Measurements from ENCODE around the gene SPAG6. TPM values are rescaled to one million over a fixed set of nuclear protein-coding genes. Genes with fewer than 3 reads are reported as not detected.

SPAG6 gene
- total and polyA plus RNA-seq, 2 of the 8 experiments (the other 6 are each of a cell fraction or from before 2014, with no cell fraction given), result 0.14 TPM; not detected in 1

DNA sequence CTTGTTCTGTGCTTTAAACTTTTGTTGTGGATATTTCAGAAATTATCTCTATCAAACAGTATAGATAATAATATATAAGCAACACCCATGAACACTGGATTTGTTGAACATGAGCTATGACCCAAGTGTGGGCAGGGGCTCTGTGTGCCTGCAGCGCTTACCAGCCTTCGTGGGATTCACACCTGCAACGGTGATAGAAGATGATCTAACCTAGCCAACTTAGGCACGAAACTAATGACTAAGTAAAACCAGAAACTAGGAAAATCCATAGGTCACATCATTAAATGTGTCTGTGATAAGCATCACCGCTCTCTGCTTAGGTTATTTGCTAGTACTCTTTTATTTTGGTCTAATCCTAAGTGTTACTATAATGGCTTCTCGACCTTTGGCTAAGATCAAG lies 18.0 kb downstream of the SPAG6 start:
- Histone ChIP-seq H3K18ac (ENCODE audit: extremely low read depth, low read length) (no peak overlapping the region), H2AFZ (ENCODE audit: low read length) (no peak overlapping the region), H4K5ac (ENCODE audit: insufficient read length, low read depth, low read length) (no peak overlapping the region), H2BK15ac (ENCODE audit: low read length) (no peak overlapping the region), H2BK12ac (ENCODE audit: low read depth, low read length) (no peak overlapping the region), H3K4ac (replicated peaks; ENCODE audit: insufficient read length, low read depth, low read length) (no peak overlapping the region), H3K79me2 (ENCODE audit: control insufficient read depth in 1 of 2, insufficient read depth in 2 of 2, low read length in 2 of 2) (no peaks in the 10 kb centered on the region), H3K23ac (ENCODE audit: insufficient read length) (no peak overlapping the region), H3K36me3 (ENCODE audit: control insufficient read depth in 2 of 4, insufficient read depth in 4 of 4, low read length in 3 of 4) (no peaks in the 10 kb centered on the region), H3K9me3 (ENCODE audit: insufficient read depth in 2 of 2, low read depth in 1 of 2, low read length in 1 of 2) (no peaks in the 10 kb centered on the region), H3K56ac (replicated peaks; ENCODE audit: insufficient read length, low read depth, low read length) (no peak overlapping the region), H3K14ac (ENCODE audit: insufficient read length) (no peak overlapping the region), H3K4me3 (ENCODE audit: extremely low read depth in 1 of 4, insufficient read depth in 2 of 4, low read depth in 3 of 4, low read length in 4 of 4) (no peak overlapping the region), H3K27ac (ENCODE audit: low read depth, low read length) (no peak overlapping the region), H3K79me1 (ENCODE audit: low read depth, low read length) (no peaks in the 10 kb centered on the region), H2AK5ac (ENCODE audit: low read depth, low read length) (no peak overlapping the region), H2BK5ac (ENCODE audit: low read depth, low read length) (no peak overlapping the region), H3K9ac (replicated peaks in 1 of 4; ENCODE audit: extremely low read depth in 1 of 4, low read depth in 3 of 4, low read length in 3 of 4) (no peak overlapping the region), H4K20me1 (replicated peaks in 1 of 2; ENCODE audit: control insufficient read depth in 1 of 2, insufficient read depth in 2 of 2, low read length in 2 of 2) (no peaks in the 10 kb centered on the region), H3K27me3 (replicated peaks in 1 of 4; ENCODE audit: control insufficient read depth in 3 of 4, extremely low read depth in 1 of 4, insufficient read depth in 3 of 4, low read length in 3 of 4) (no peaks in the 10 kb centered on the region), H4K91ac (replicated peaks; ENCODE audit: insufficient read length, low read length) (no peak overlapping the region), H3K23me2 (ENCODE audit: low read depth, low read length) (no peaks in the 10 kb centered on the region), H3K4me1 (replicated peaks in 1 of 4; ENCODE audit: control insufficient read depth in 3 of 4, insufficient read depth in 4 of 4, low read length in 3 of 4) (no peaks in the 10 kb centered on the region), H4K8ac (ENCODE audit: extremely low read depth, insufficient read depth, low read length) (no peak overlapping the region), H3K4me2 (ENCODE audit: insufficient read depth in 1 of 2, low read depth in 2 of 2, low read length in 2 of 2) (no peak overlapping the region), H2BK120ac (replicated peaks; ENCODE audit: low read depth, low read length) (no peak overlapping the region), H2BK20ac (ENCODE audit: low read length) (no peak overlapping the region)
- WGBS, 2 experiments (ENCODE audit: extremely low coverage in 1 of 2, insufficient coverage in 1 of 2, insufficient read length in 1 of 2, insufficient replicate concordance in 2 of 2, low coverage in 1 of 2, low lambda C conversion rate in 2 of 2, missing lambda C conversion rate in 1 of 2), result 91% methylated on average over 6 of the region's 6 CpGs; no CpG with 5 or more reads in 1 of the 2 experiments
- DNase-seq (ENCODE audit: low read depth in 1 of 2, low spot score in 2 of 2) (no peak), FAIRE-seq (no peak)
- TF ChIP-seq MAX (IDR thresholded peaks at IDR 0.05), result no peak
- TF ChIP-seq PHF8 (conservative IDR thresholded peaks at IDR 0.05; ENCODE audit: low read depth, low read length), result no peak
- TF ChIP-seq CHD1 (IDR thresholded peaks at IDR 0.05; ENCODE audit: low read depth, low read length), result no peak
- TF ChIP-seq EP300 (IDR thresholded peaks at IDR 0.05; ENCODE audit: borderline replicate concordance in 1 of 2, low read depth in 2 of 2, low read length in 2 of 2), result no peak
- TF ChIP-seq TAF7 (optimal IDR thresholded peaks at IDR 0.05; ENCODE audit: borderline replicate concordance, low read depth, low read length), result no peak
- TF ChIP-seq CREB1 (IDR thresholded peaks at IDR 0.05), result no peak
- no peak for TF ChIP-seq MAFK (IDR thresholded peaks at IDR 0.05; ENCODE audit: low read depth, low read length)
- no peak for TF ChIP-seq EZH2 (IDR thresholded peaks at IDR 0.05; ENCODE audit: low read depth, low read length, severe bottlenecking)
- TF ChIP-seq ZNF274 (IDR thresholded peaks at IDR 0.05; ENCODE audit: borderline replicate concordance, extremely low read depth, low read length), result no peak
- POLR2A ChIA-PET (ENCODE audit: partially characterized antibody), result interaction anchor here (0.8 kb wide), 1 partner anchor 101 kb away, joined by 3 read pairs; no protein-coding TSS in a partner anchor
- CTCF ChIA-PET (ENCODE audit: partially characterized antibody), result interaction anchor here (1.6 kb wide), 1 partner anchor 19 kb away, joined by 3 read pairs; no protein-coding TSS in a partner anchor

Measured in H1 (cell line).